H9 (cell line): ENCODE results near the gene THSD7A. TPM values are rescaled to one million over a fixed set of nuclear protein-coding genes. Genes with fewer than 3 reads are reported as not detected.

Experiments
- DNase-seq: peaks from one replicate; pipeline ENCODE4 v3.0.0-alpha.2; 2017
- H2AFZ ChIP-seq: one replicate; pipeline ENCODE4 v1.6.1; 2013; ENCODE audit warnings: mild to moderate bottlenecking, low read length, control low read depth, moderate library complexity
- H2AK5ac ChIP-seq: 2 replicates; pipeline ENCODE4 v1.6.1; 2013; ENCODE audit warnings: low read length, control low read depth, mixed read lengths; ENCODE audit not compliant: insufficient read length
- H2BK120ac ChIP-seq: one replicate; pipeline ENCODE4 v1.6.1; 2013; ENCODE audit warnings: low read depth, mild to moderate bottlenecking, low read length, control low read depth, inconsistent platforms; ENCODE audit not compliant: poor library complexity, severe bottlenecking
- H2BK12ac ChIP-seq: 2 replicates; pipeline ENCODE4 v1.6.1; 2013; ENCODE audit warnings: low read length, control low read depth, mixed read lengths, low read depth; ENCODE audit not compliant: insufficient read length
- H2BK15ac ChIP-seq: 2 replicates; pipeline ENCODE4 v1.6.1; 2013; ENCODE audit warnings: low read depth, low read length, control low read depth
- H2BK20ac ChIP-seq: one replicate; pipeline ENCODE4 v1.6.1; 2013; ENCODE audit warnings: low read depth, mild to moderate bottlenecking, low read length, control low read depth, inconsistent platforms; ENCODE audit not compliant: poor library complexity, severe bottlenecking
- H2BK5ac ChIP-seq: 2 replicates; pipeline ENCODE4 v1.6.1; 2013; ENCODE audit warnings: low read length, control low read depth, mixed read lengths; ENCODE audit not compliant: insufficient read length
- H3K14ac ChIP-seq: 2 replicates; pipeline ENCODE4 v1.6.1; 2013; ENCODE audit warnings: low read length, control low read depth; ENCODE audit not compliant: insufficient read depth
- H3K18ac ChIP-seq: 2 replicates; pipeline ENCODE4 v1.6.1; 2013; ENCODE audit warnings: low read depth, mild to moderate bottlenecking, mixed read lengths, low read length, control low read depth; ENCODE audit not compliant: insufficient read length
- H3K23ac ChIP-seq: 2 replicates; pipeline ENCODE4 v1.6.1; 2013; ENCODE audit warnings: low read length, control low read depth, mixed read lengths, low read depth; ENCODE audit not compliant: insufficient read length
- H3K23me2 ChIP-seq: 2 replicates; pipeline ENCODE4 v1.6.1; 2013; ENCODE audit warnings: low read depth, mild to moderate bottlenecking, mixed read lengths, low read length, control low read depth; ENCODE audit not compliant: insufficient read length, poor library complexity, severe bottlenecking
- H3K27ac ChIP-seq: 2 replicates; pipeline ENCODE4 v1.5.1; 2013; ENCODE audit warnings: low read length, control low read depth, mixed read lengths, low read depth; ENCODE audit not compliant: insufficient read length
- H3K27me3 ChIP-seq: 2 replicates; pipeline ENCODE4 v1.6.1; 2013; ENCODE audit warnings: low read length, control low read depth, inconsistent platforms; ENCODE audit not compliant: insufficient read depth
- H3K4ac ChIP-seq: 2 replicates; pipeline ENCODE4 v1.6.1; 2013; ENCODE audit warnings: low read depth, mild to moderate bottlenecking, control low read depth, inconsistent platforms, low read length, moderate library complexity
- H3K4me1 ChIP-seq: 2 replicates; pipeline ENCODE4 v1.6.1; 2013; ENCODE audit warnings: low read length, control low read depth, inconsistent platforms; ENCODE audit not compliant: insufficient read depth
- H3K4me2 ChIP-seq: 2 replicates; pipeline ENCODE4 v1.6.1; 2013; ENCODE audit warnings: low read length, control low read depth, mixed read lengths; ENCODE audit not compliant: insufficient read length, insufficient read depth
- H3K56ac ChIP-seq: 2 replicates; pipeline ENCODE4 v1.6.1; 2013; ENCODE audit warnings: low read depth, mild to moderate bottlenecking, mixed read lengths, low read length, control low read depth; ENCODE audit not compliant: insufficient read length
- H3K79me1 ChIP-seq: 2 replicates; pipeline ENCODE4 v1.6.1; 2013; ENCODE audit warnings: low read depth, mild to moderate bottlenecking, moderate library complexity, low read length, control low read depth, inconsistent platforms; ENCODE audit not compliant: insufficient read depth, poor library complexity, severe bottlenecking
- H3K79me2 ChIP-seq: 2 replicates; pipeline ENCODE4 v1.6.1; 2013; ENCODE audit warnings: low read length, control low read depth, inconsistent platforms; ENCODE audit not compliant: insufficient read depth
- H3K9ac ChIP-seq: 2 replicates; pipeline ENCODE4 v1.6.1; 2013; ENCODE audit warnings: low read length, control low read depth, mixed read lengths; ENCODE audit not compliant: insufficient read length; ENCODE audit errors: extremely low read depth
- H3K9me3 ChIP-seq: one replicate; pipeline ENCODE4 v1.6.1; 2013; ENCODE audit warnings: low read depth, low read length, inconsistent platforms; ENCODE audit not compliant: control insufficient read depth
- H3T11ph ChIP-seq: one replicate; pipeline ENCODE4 v1.6.1; 2013; ENCODE audit warnings: mild to moderate bottlenecking, low read length, control low read depth, inconsistent platforms
- H4K20me1 ChIP-seq: one replicate; pipeline ENCODE4 v1.6.1; 2013; ENCODE audit not compliant: control insufficient read depth, insufficient read length, insufficient read depth
- H4K5ac ChIP-seq: 2 replicates; pipeline ENCODE4 v1.6.1; 2013; ENCODE audit warnings: low read depth, mild to moderate bottlenecking, mixed read lengths, low read length, control low read depth; ENCODE audit not compliant: insufficient read length
- H4K8ac ChIP-seq: replicated peaks from 2 replicates; pipeline ENCODE4 v1.6.1; 2013; ENCODE audit warnings: low read length, control low read depth, mixed read lengths, low read depth; ENCODE audit not compliant: insufficient read length
- H4K91ac ChIP-seq: 2 replicates; pipeline ENCODE4 v1.6.1; 2013; ENCODE audit warnings: low read depth, mild to moderate bottlenecking, moderate library complexity, mixed read lengths, low read length, control low read depth; ENCODE audit not compliant: insufficient read length
- H3K27ac Mint-ChIP-seq, 3 experiments: 2 replicates in 2 of 3; 3 replicates in 1 of 3; pipeline ENCODE4 v1.8.0; 2020 to 2021; ENCODE audit warnings: mixed read lengths in 3 of 3, mild to moderate bottlenecking in 1 of 3, moderate library complexity in 1 of 3
- H3K27me3 Mint-ChIP-seq: 2 replicates; pipeline ENCODE4 v1.8.0; 2021; ENCODE audit warnings: low read depth, mild to moderate bottlenecking, moderate library complexity, mixed read lengths
- H3K36me3 Mint-ChIP-seq, 3 experiments: 2 replicates in 2 of 3; 3 replicates in 1 of 3; pipeline ENCODE4 v1.8.0; 2020 to 2021; ENCODE audit warnings: low read depth in 3 of 3, mixed read lengths in 3 of 3; ENCODE audit not compliant: insufficient read depth in 1 of 3
- H3K4me1 Mint-ChIP-seq, 2 experiments: 2 replicates each; pipeline ENCODE4 v1.8.0; 2020; ENCODE audit warnings: mixed read lengths in 2 of 2
- H3K4me3 Mint-ChIP-seq, 2 experiments: 2 replicates in 1 of 2; 3 replicates in 1 of 2; pipeline ENCODE4 v1.8.0; 2020 to 2021; ENCODE audit warnings: mild to moderate bottlenecking in 2 of 2, mixed read lengths in 2 of 2, moderate library complexity in 1 of 2
- H3K9me3 Mint-ChIP-seq, 2 experiments: 2 replicates in 1 of 2; 3 replicates in 1 of 2; pipeline ENCODE4 v1.8.0; 2020; ENCODE audit warnings: mild to moderate bottlenecking in 2 of 2, mixed read lengths in 2 of 2, moderate library complexity in 1 of 2
- CTCF ChIP-seq: fragments of 200-600 bp; sonication (generic); conservative IDR thresholded peaks from 3 replicates; pipeline ENCODE4 v1.8.0; 2021; ENCODE audit warnings: antibody characterized with exemption, mild to moderate bottlenecking
- total RNA-seq: library from RNA; stranded (reverse); gene quantifications from 2 replicates; pipeline ENCODE4 v1.2.1, GENCODE V29; 2021

THSD7A gene
- total RNA-seq, 1 experiment from 2014 or later: 0.42 TPM

- Histone ChIP-seq H3K27ac (no peak overlapping the region), H3K4ac (no peak overlapping the region), H2BK120ac (no peak overlapping the region), H3T11ph (no peak overlapping the region), H2BK12ac (no peak overlapping the region), H3K79me1 (no peaks in the 10 kb centered on the region), H4K20me1 (no peaks in the 10 kb centered on the region), H2BK20ac (no peak overlapping the region), H3K4me1 (no peaks in the 10 kb centered on the region), H3K23me2 (no peaks in the 10 kb centered on the region), H3K4me2 (no peak overlapping the region), H2AFZ (no peak overlapping the region), H3K14ac (no peak overlapping the region), H2BK5ac (no peak overlapping the region), H2AK5ac (no peak overlapping the region), H3K79me2 (no peaks in the 10 kb centered on the region), H2BK15ac (no peak overlapping the region), H3K9ac (no peak overlapping the region), H3K27me3 (no peaks in the 10 kb centered on the region), H3K9me3 (no peaks in the 10 kb centered on the region), H4K8ac (no peak overlapping the region), H3K23ac (no peak overlapping the region), H4K5ac (no peak overlapping the region), H3K56ac (no peak overlapping the region), H4K91ac (no peak overlapping the region), H3K18ac (no peak overlapping the region)
- H3K27me3 Mint-ChIP-seq: no peaks in the 10 kb centered on the region
- TF ChIP-seq CTCF: no peak
- no peaks in the 10 kb centered on the region for H3K4me1 Mint-ChIP-seq
- H3K36me3 Mint-ChIP-seq: no peaks in the 10 kb centered on the region
- DNase-seq: no peak
- no peak overlapping the region for H3K4me3 Mint-ChIP-seq
- H3K27ac Mint-ChIP-seq: no peak overlapping the region
- no peaks in the 10 kb centered on the region for H3K9me3 Mint-ChIP-seq
These were observed 94.3 kb downstream of the THSD7A start for GRCh38 chr7:11737723-11738122.
